Heart left ventricle (tissue), 16 donors: Measurements from ENCODE around the gene MROH8. TPM values are rescaled to one million over a fixed set of nuclear protein-coding genes. Genes with fewer than 3 reads are reported as not detected.

Experiments used
- ATAC-seq, 4 donors: fragments of 200-7000 bp; cut with Tn5 transposase; one replicate each; pipeline ENCODE4 v1.9.1; 2020 to 2022; ENCODE audit warnings: moderate library complexity in 4 of 4, mild to moderate bottlenecking in 3 of 4, moderate number of reproducible peaks in 1 of 4
- DNase-seq, 5 donors: peaks; one replicate each; pipeline ENCODE4 v3.0.0-alpha.2; 2020
- H3K27ac ChIP-seq, 12 donors: fragments of 200-600 bp; sonication (generic) in 4 of 12; one replicate each; pipeline versions ENCODE4 v1.5.0 to v1.8.0; 2016 to 2022; ENCODE audit warnings: mild to moderate bottlenecking in 2 of 12
- H3K27me3 ChIP-seq, 9 donors: fragments of 200-600 bp; sonication (generic) in 2 of 9; one replicate each; pipeline versions ENCODE4 v1.5.1 to v1.8.0; 2016 to 2022; ENCODE audit warnings: mild to moderate bottlenecking in 3 of 9
- H3K36me3 ChIP-seq, 9 donors: fragments of 200-600 bp; sonication (generic) in 2 of 9; one replicate each; pipeline versions ENCODE4 v1.5.0 to v1.8.0; 2018 to 2022; ENCODE audit warnings: mild to moderate bottlenecking in 2 of 9
- H3K4me1 ChIP-seq, 12 donors: fragments of 200-600 bp; sonication (generic) in 4 of 12; one replicate each; pipeline versions ENCODE4 v1.5.0 to v1.8.0; 2016 to 2022; ENCODE audit warnings: mild to moderate bottlenecking in 3 of 12
- H3K4me3 ChIP-seq, 12 donors: fragments of 200-600 bp; sonication (generic) in 4 of 12; one replicate each; pipeline versions ENCODE4 v1.5.0 to v1.8.0; 2017 to 2022; ENCODE audit warnings: mild to moderate bottlenecking in 9 of 12, moderate library complexity in 4 of 12
- H3K9me3 ChIP-seq, 12 donors: fragments of 200-600 bp; sonication (generic) in 4 of 12; one replicate each; pipeline versions ENCODE4 v1.5.0 to v1.8.0; 2016 to 2022; ENCODE audit warnings: mild to moderate bottlenecking in 1 of 12
- CTCF ChIP-seq, 12 donors: fragments of 200-600 bp; sonication (generic) in 4 of 12; IDR thresholded peaks; one replicate each; pipeline versions ENCODE4 v1.5.0 to v1.8.0; 2018 to 2022; ENCODE audit warnings: antibody characterized with exemption in 12 of 12, mild to moderate bottlenecking in 5 of 12
- POLR2A ChIP-seq, 2 donors: fragments of 450-650 bp; IDR thresholded peaks; one replicate each; pipeline ENCODE4 v1.6.1; 2017; ENCODE audit warnings: antibody characterized with exemption in 2 of 2, mild to moderate bottlenecking in 2 of 2, moderate library complexity in 2 of 2
- WGBS, 4 donors: extraction: QIAGEN DNeasy Blood & Tissue Kit in 2 of 4; methylation state at CpG; one replicate each; pipeline versions ENCODE4 v1.1.5 to v1.1.7; 2013 to 2018; 5-methylcytosine and 5-hydroxymethylcytosine counted together
- intact Hi-C, 10 donors: fragments of 100-400 bp; cut with DNase I; formaldehyde crosslinking; loops; one replicate each; pipeline versions ENCODE4 v1.11.1 to v1.14.2; 2022
- polyA plus RNA-seq, 2 donors: library from polyadenylated mRNA; stranded (reverse); fragments of 200-250 nt; gene quantifications; one replicate each; pipeline ENCODE4 v1.2.3, GENCODE V29; 2013
- total RNA-seq, 9 donors: library from RNA; depleted of rRNA in 2 of 9; stranded (reverse); fragments of >200 nt in 2 of 9; fragmentation: NEBNext Ultra II Directional in 3 of 9; extraction: Animal tissue kit (Norgen Biotek cat#: 25700) in 3 of 9; gene quantifications; one replicate each; pipeline versions ENCODE4 v1.1.0 to v1.2.4, GENCODE V29; 2016 to 2023
- donor health status: ischemic (EF 13 %, LVEDD 7.1; RV severe dilation, severe dysfunction).
- donor health status: healthy with polysubstance abuse.
- donor health status: DM: no; HTN: yes; CAD: no.
- donor health status: DM: no; HTN: no; CAD: no.
- donor health status: ischemic (EF 25% LVEDD 6.9; RV normal size, moderate dysfunction).
- donor health status: ischemic (EF 25% LVEDD 5.7; RV mildly dilated, moderate dysfunction).
- donor health status: healthy.
- donor health status: DM: yes; HTN: yes; CAD: no.
- donor health status: ischemic (EF 35%, LVEDD 5.7; RV mildly dilated, moderate dysfunction).
- donor health status: nonischemic (EF 11% LVEDD 7.7; RV severe dilation, severe dysfunction).
- donor health status: DM: yes; HTN: yes; CAD: no.
- donor health status: PGD.
- donor health status: ischemic (EF 29% LVEDD 5.4; RV normal size, mild dysfunction).
- donor health status: nonischemic (EF 23%, LVEDD 6.1; RV moderate dilation, normal function).

MROH8 gene
- total and polyA plus RNA-seq, 11 donors, result 1.4 to 8.1 (median 5.2) TPM

DNA sequence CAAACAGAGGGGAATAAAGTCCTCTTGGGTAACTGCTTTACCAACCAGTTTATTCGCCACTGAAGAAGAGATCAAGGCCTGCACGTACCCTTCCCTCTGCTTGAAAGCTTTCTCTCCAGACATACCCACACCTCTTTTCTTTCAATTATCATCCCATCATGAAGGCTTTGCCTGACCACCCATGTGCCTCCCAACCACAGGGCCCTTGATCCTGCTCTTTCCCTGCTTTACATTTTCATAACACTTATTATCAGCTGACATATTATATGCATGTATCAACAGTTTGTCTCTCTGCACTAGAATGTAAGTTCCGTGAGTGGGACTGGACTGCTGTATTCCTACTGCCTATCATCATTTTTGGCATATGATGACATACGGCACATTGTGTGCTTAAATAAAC lies 21.1 kb downstream of the MROH8 start:
- Histone ChIP-seq H3K9me3 (no peaks in the 10 kb centered on the region), H3K4me1 (no peaks in the 10 kb centered on the region), H3K36me3 (peaks cover 0 to 5% (median 0%) of the 10 kb centered on the region in 9 donors), H3K27ac (no peak overlapping the region), H3K27me3 (no peaks in the 10 kb centered on the region), H3K4me3 (no peak overlapping the region)
- intact Hi-C loops, result no loop called here
- DNase-seq, result no peak
- ATAC-seq, result no peak
- TF ChIP-seq CTCF (IDR thresholded peaks at IDR 0.05), result no peak
- no peak for TF ChIP-seq POLR2A (IDR thresholded peaks at IDR 0.05)
- WGBS, 4 donors, result 92 to 97% (median 96%) methylated on average over 4 of the region's 4 CpGs

DNA sequence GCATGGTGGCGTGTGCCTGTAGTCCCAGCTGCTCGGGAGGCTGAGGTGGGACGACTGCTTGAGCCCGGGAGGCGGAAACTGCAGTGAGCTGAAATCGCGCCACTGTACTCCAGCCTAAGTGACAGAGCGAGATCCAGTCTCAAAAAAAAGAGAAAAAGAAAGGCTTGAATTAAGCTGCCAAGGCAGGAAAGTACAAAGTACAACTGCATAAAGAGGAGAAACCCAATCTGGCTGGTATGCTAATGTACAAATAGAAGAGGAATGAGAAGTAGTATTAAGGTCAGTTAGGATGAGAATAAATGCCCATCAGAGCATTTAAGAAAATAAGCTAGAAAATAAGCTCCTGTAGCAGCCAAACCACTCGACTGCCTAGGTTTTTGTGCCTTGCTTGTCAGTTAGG lies 23.4 kb downstream of the MROH8 start:
- H3K4me1 ChIP-seq, result no peaks in the 10 kb centered on the region
- no peak overlapping the region for H3K27ac ChIP-seq
- ATAC-seq (no peak), DNase-seq (no peak)
- TF ChIP-seq POLR2A (IDR thresholded peaks at IDR 0.05), result no peak
- no peak for TF ChIP-seq CTCF (IDR thresholded peaks at IDR 0.05)
- WGBS, 4 donors, result 88 to 94% (median 93%) methylated on average over 9 of the region's 9 CpGs
- no peaks in the 10 kb centered on the region for H3K9me3 ChIP-seq
- H3K4me3 ChIP-seq, result no peak overlapping the region
- no peaks in the 10 kb centered on the region for H3K27me3 ChIP-seq
- intact Hi-C loops, result no loop called here
- peaks cover 0 to 5% (median 0%) of the 10 kb centered on the region in 9 donors for H3K36me3 ChIP-seq

GRCh38 chr20:37154684-37155298 lies 24.6 kb downstream of the MROH8 start:
- H3K27ac ChIP-seq, result no peak overlapping the region
- no peaks in the 10 kb centered on the region for H3K4me1 ChIP-seq
- ATAC-seq, result no peak
- TF ChIP-seq POLR2A (IDR thresholded peaks at IDR 0.05) (no peak), CTCF (IDR thresholded peaks at IDR 0.05) (no peak)
- no peak for DNase-seq
- WGBS, 4 donors, result 88 to 93% (median 91%) methylated on average over 6 of the region's 6 CpGs
- intact Hi-C loops, result no loop called here
- H3K36me3 ChIP-seq, result peaks cover 0 to 5% (median 0%) of the 10 kb centered on the region in 9 donors
- H3K9me3 ChIP-seq, result no peaks in the 10 kb centered on the region
- no peaks in the 10 kb centered on the region for H3K27me3 ChIP-seq
- H3K4me3 ChIP-seq, result no peak overlapping the region

- H3K36me3 ChIP-seq, result peaks cover 0 to 5% (median 0%) of the 10 kb centered on the region in 9 donors
- 92 to 97% (median 93%) methylated on average over 7 of the region's 7 CpGs for WGBS, 4 donors
- H3K27ac ChIP-seq, result no peak overlapping the region
- no peak overlapping the region for H3K4me3 ChIP-seq
- intact Hi-C loops, result no loop called here
- TF ChIP-seq POLR2A (IDR thresholded peaks at IDR 0.05), result no peak
- TF ChIP-seq CTCF (IDR thresholded peaks at IDR 0.05), result no peak
- DNase-seq (no peak), ATAC-seq (no peak)
- no peaks in the 10 kb centered on the region for H3K27me3 ChIP-seq
- H3K4me1 ChIP-seq, result no peaks in the 10 kb centered on the region
- H3K9me3 ChIP-seq, result no peaks in the 10 kb centered on the region
These were observed 27.1 kb downstream of the MROH8 start for GRCh38 chr20:37152284-37152683.
